GM21447 (cell line): ENCODE data around the gene TMEM253.
A peak's percentile ranks its signal among the peaks of the same experiment; 100 is the strongest.

Experiments used
- ATAC-seq: cut with Tn5 transposase; IDR thresholded peaks from one replicate; pipeline ENCODE4 v1.9.1; 2021; ENCODE audit not compliant: unreplicated experiment

TMEM253 gene

DNA sequence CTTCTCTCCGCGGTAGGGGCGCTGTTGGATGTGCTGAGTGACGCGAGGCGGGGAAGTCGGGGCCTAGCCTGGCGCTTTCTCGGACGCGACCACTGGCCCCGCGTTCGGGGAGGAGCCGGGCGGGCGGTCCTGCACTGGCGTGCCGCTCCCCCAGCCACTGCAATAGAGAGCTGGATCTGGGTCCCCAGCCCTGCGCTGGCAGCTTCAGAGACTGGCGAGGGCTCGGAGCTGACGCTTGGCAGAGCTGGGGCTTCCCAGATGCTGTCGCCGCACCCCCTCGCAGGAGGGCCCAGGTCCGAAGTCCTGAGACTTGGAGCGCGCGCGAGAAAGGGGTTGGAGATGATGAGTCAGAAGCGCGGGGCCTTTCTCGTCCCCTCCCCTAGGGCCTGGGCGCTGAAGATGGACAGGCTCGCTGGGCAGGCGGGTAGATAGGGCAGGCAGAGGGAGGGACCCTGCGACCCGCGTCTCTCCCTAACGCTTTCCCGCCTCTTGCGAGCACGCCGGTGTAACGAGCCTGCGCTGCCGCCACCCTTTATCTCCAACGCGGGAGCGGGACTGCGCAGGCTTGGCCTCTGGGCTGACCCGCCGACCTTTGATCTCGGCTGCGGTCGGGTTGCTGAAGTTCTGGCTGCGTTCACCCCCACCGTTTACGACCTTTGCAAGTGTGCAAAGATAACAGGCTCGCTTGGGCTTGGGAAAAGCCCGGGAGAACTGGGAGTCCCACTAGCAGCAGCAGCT, 3.0 kb downstream of the TMEM253 start:
- peak; percentile 90 for ATAC-seq

DNA sequence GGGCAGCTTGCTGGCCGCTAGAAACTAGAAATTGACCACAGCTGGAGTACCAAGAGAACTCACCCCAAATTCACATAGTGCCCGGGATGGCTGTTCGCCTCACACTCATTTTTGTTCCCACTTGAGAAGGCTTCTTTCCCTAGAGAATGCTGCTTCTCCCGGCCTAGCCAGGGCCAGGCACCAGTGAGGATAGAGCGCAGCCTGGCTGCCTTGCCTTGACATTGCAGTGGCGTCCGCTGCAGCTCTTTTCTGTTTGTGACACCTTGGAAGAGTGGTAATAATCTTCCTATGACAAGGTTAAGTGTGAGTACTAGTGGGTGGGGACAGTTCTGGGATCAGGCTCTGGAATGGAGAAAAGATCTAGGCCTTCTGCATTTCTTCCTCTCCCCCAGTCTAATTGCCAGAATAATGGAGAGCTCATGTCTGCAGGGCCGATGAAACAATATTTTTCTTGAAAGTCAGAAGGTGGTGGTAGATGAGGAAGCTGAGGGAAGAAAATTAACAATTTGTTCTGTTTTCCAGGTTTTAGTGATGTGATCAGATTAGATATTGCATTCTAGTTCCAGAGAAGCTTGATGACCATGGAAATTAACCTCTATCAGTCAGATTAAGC, 3.7 kb downstream of the TMEM253 start:
- peak; percentile 34 for ATAC-seq

DNA sequence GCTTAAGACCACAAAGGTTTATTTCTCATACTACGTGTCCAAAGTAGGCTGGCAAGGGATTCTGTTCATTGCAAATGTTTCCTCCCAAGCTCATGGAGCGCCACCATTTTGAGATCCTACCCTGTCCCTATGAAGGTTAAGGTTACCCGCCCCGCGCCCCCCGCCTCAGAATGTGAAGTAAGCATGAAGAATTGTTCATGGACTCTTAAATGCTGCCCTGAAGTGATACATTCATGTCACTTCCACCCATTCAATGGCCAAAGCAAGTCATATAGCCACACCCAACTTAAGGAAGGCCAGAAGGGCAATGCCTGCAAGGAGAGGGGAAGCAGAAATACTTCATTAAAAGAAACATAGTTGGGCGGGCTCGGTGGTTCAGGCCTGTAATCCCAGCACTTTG, 4.2 kb downstream of the TMEM253 start:
- no peak for ATAC-seq

- ATAC-seq: no peak
Measured at GRCh38 chr14:21106176-21106497, 5.3 kb downstream of the TMEM253 start.

GRCh38 chr14:21106498-21107282, 5.8 kb downstream of the TMEM253 start:
- ATAC-seq: no peak

DNA sequence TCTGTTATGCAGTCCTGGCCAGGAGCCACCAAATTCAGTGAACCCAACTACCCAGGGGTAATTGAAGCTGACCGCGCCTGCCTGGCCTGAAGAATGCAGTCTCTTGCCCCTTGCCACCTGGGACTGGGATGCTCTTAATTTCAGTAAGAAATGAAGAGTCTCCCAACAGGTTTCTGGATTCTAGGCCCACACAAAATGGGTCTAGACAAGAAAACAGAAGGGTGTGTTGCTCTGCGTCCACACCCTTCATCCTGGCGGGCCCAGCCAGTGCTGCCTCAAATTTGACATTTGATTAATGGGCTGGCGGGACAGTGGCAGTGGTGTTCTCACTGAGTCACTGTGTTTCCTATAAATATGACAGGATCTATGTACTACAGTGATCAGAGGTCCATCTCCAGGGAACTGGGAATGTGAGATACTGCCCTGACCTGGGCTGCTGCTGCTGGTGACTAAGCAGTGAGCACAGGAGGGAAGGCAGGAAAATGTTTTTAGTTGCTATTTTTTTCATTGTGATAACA, 6.5 kb downstream of the TMEM253 start:
- no peak for ATAC-seq

DNA sequence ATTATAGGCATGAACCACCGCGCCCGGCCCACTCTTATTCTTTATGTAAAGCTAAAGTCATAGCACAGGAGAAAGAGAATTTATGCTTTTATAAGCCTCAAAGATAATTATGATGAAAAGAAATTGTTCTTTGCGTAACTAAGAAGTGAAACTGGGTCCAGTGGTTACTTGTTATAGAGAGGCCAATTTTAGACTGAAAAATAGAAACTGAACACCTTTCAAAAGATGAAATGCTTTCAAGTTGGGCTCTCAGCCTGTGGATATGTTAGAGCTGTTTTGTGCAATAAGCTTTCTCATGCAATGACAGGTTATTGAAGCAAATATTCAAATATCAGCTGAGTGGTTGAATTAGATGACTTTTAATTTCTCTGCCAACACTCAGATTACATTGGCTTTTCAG, 7.9 kb downstream of the TMEM253 start:
- no peak for ATAC-seq

GRCh38 chr14:21109377-21110138, 8.7 kb downstream of the TMEM253 start:
- no peak for ATAC-seq

DNA sequence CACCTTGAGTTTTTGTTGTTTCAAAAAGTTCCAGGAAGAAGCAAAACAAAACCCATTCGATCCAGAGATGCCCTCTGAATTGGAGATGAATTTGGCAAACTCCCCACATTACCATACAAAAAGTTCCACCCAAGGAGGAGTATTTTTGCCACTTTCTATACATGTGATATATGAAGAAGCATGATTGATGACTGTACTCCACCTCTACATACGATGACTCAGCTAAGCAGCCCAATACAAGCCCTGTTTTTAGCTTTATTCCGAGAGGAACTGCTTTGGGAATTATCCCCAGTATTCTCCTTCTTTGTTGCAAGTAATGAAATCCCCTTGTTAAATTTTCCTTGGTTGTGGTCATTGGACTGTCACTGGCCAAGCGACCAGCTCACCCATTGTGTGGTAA, 11.4 kb downstream of the TMEM253 start:
- no peak for ATAC-seq

DNA sequence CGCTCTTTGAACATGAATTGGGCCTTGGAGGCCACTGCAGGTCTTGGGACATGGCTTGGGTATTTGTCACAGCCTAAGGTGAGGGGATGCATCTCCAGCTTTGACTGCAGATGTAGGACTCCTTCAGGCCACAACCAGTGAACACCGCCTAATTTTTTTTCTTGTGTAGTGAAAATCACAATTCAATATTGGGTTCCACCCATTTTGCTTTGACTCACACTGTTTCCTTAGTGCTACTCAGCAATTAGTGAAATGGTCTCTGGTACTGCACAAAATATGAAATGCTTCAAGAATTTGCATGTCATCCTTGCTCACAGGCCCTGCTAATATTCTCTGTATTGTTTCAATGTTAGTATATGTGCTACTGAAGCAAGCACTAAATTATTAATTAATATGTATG, 12.5 kb downstream of the TMEM253 start:
- no peak for ATAC-seq

DNA sequence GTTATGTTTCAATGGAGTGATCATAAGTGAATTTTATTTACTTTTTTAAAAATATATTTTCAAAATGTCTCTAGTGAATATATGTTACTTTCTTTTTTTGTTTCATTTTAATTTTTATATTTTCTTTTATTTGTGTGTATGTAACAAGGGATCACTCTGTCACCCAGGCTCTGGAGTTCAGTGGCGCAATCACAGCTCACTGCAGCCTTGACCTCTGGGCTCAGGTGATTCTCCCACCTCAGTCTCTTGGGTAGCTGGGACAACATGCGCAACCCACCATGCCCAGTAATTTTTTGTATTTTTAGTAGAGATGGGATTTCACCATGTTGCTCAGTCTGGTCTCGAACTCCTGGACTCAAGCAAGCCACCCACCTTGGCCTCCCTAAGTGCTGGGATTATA, 18.1 kb downstream of the TMEM253 start:
- no peak for ATAC-seq

- ATAC-seq: no peak
Measured at GRCh38 chr14:21120686-21121085, 19.8 kb downstream of the TMEM253 start.

- no peak for ATAC-seq
Measured at GRCh38 chr14:21121122-21121521, 20.3 kb downstream of the TMEM253 start.

DNA sequence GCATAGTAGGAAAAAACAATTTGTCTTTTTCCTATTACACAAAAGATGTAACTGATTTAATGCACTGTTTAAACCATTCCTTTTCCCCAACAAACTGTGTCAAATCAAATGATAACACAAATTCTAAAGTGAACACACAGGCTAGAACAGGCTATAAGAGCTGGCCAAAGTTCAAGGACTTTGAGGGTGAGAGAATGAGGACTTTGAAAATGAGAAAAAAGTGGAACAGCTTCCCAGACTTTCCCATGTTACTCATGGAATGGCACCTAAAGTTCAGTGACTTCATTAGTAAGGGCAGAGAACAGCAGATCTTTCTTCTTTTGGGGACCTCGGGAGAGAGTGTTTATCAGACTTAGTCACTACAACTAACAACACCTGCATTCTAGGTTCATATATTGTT, 22.6 kb downstream of the TMEM253 start:
- no peak for ATAC-seq

DNA sequence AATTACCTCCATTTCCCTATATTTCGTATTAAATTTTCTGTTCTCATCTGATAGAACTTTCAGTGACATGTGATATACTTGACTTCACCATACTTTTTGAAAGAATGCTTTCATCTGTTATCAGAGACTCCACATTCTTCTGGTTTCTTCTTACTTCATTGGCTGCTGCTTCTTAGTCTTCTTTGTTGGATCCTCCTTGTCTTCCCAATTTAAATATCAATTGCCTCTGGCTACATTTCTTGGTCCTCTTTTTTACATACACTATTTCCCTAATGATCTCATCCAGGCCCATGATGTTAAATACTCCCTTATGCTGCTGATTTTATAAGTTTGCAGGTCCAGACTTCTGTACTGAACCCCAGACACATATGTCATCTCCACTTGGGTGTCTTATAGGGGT, 33.0 kb downstream of the TMEM253 start:
- no peak for ATAC-seq

DNA sequence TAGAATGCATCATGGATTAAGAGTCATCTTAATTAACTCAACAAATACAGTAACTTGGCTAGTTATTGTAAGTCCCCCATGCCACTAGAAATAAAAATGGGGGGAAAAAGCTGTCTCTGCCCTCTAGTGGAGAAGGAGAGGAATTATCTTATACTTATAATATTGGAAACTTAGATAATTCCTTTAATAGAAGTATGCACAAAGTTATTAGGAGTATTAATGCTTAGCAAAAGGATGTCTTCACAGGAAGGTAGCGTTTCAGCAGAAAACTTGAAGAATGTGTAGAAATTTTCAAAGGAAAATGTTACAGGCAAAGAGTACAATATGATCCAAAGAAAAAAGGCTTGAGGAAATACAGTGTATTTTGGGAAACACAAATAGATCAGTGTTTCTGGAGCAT, 35.2 kb downstream of the TMEM253 start:
- ATAC-seq: no peak

- ATAC-seq: no peak
Measured at GRCh38 chr14:21142357-21142756, 41.5 kb downstream of the TMEM253 start.

GRCh38 chr14:21145437-21145836, 44.6 kb downstream of the TMEM253 start:
- no peak for ATAC-seq

DNA sequence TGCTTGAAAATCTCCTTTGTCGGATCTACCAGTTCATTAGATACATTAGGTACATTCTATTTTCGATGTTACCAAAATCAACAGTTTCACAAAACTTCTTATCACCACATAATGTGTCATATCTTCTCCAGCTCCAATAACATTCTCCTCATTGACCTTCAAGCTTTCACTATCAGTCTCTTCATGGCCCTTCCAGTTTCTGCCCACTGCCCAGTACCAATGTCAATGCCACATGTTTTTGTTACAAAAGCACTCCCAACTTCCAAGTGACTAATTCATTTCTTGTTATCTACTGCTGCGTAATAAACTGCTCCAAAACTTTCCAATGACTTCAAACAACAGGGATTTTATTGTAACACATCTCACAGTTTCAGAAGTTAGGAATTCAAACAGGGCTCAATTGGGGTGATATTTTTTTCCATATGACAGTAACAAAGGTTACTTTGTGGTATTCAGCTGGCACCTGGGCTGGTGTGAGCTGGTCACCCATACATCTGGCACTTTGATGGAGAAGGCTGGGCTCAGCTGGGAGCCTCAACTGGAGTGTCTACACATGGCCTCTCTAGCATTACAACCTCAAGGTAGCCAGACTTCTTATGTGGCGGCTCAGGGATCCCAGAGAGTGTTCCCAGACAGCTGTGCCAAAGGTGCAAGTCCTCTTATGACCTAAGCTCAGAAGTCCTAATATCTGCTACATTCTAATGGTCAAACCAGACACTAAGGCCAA, 48.9 kb downstream of the TMEM253 start:
- ATAC-seq: no peak
